IPS DF 4.7 (cell line): ENCODE measurements around the gene CYS1.
"Not testable (repeated sequence)": the region's sequence is repeated elsewhere in the genome, so short reads cannot be mapped to it uniquely, and the experiment has no call there.

Source experiments
- DNase-seq: peaks from one replicate; pipeline ENCODE4 v3.0.0-alpha.2; 2013; ENCODE audit warnings: low spot score; ENCODE audit errors: extremely low read depth

The CYS1 gene

DNA sequence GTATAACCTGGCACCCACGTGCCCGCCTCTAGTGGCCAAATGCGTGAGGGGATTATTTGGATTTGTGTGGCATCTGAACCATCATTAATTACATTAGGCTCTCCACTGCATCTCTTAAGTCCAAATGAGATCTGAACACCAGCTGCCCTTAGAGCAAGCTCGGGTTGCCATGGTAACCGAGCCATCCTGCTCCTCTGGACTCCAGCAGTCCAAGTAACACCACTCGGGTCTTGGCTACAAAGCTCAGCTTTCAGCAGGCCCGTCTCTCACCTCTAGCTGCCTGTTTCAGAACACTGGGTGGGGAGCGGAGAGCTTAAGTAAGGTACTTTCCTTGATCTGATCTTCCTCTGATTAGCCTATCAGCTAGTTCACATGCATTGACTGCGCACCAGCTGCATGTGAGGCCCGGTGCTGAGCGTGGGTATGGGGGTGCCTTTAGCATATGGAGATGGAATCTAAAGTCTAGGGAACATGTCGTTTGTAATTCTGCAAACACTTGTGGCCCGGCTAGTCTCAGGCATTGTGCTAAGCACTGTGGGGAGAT lies 14.1 kb upstream of the CYS1 start:
- DNase-seq: no peak

DNA sequence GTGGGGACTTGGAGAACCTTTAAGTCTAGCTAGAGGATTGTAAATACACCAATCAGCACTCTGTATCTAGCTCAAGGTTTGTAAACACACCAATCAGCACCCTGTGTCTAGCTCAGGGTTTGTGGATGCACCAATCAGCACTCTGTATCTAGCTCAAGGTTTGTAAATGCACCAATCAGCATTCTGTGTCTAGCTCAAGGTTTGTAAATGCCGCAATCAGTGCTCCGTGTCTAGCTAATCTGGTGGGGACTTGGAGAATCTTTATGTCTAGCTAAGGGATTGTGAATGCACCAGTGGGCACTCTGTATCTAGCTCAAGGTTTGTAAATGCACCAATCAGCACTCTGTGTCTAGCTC lies 11.7 kb upstream of the CYS1 start:
- DNase-seq: not testable (repeated sequence)

DNA sequence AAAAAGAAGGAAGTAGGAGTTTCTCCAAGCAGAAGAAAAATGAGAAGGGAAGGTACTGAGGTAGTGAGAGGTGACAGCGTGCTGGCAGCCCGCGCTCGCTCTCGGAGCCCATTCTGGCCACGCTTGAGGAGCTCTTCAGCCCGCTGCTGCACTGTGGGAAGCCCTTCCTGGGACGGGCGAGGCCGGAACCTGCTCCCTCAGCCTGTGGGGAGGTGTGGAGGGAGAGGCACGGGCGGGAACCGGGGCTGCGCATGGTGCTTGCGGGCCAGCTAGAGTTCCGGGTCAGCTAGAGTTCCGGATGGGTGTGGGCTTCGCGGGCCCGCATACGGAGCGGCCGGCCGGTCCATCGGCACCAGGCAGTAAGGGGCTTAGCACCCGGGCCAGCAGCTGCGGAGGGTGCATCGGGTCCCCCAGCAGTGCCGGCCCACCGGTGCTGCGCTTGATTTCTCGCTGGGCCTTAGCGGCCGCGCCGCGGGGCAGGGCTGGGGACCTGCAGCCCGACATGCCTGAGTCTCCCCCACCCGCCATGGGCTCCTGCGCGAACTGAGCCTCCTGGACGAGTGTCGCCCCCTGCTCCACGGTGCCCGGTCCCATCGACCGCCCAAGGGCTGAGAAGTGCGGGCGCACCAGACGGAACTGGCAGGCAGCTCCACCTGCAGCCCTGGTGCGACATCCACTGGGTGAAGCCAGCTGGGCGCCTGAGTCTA lies 11.1 kb upstream of the CYS1 start:
- no peak for DNase-seq

- no peak for DNase-seq
Measured at GRCh38 chr2:10089565-10090190, 9.5 kb upstream of the CYS1 start.

DNA sequence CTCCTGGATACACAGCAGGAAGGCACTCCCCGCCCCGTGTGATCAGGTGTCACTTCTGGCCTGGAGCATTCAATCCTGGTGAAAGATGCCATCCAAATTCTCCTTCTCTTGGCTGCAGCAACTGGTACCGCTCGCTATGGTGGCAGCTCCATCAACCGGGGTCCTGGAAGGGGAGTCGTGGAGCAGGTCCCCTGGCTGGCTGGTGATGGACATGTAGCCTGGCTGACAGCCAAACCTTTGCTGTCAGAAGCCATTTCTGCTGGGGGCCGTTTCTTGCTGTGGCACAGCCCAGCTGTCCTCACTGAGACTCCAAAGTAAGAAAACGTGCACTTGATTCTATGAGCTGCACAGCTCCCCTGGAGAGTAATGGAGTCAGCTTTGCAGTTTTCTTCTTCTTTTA lies 7.1 kb upstream of the CYS1 start:
- DNase-seq: no peak

DNA sequence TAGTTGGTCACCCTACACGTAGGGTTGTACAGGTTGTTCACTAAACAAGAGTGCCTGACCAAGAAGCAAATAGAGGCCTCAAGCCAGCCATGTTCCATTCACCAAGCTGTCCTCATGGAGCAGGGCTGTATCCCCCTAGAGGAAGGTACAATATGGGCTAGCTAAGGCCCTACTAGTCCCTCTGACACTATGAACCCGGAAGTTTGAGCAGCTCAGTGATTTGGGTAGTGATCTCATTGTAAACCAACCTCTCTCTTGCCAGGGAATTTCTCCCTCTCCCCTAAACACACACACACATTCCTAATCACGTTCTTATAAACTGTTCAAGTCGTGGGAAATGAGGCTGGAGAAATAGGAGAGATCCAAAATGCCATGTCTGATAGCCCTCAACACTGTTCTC lies 6.7 kb upstream of the CYS1 start:
- DNase-seq: no peak

- DNase-seq: no peak
Measured at GRCh38 chr2:10085668-10086059, 5.5 kb upstream of the CYS1 start.

GRCh38 chr2:10085043-10085667 lies 4.9 kb upstream of the CYS1 start:
- no peak for DNase-seq

GRCh38 chr2:10084223-10084865 lies 4.1 kb upstream of the CYS1 start:
- no peak for DNase-seq

GRCh38 chr2:10083692-10084211 lies 3.5 kb upstream of the CYS1 start:
- no peak for DNase-seq

DNA sequence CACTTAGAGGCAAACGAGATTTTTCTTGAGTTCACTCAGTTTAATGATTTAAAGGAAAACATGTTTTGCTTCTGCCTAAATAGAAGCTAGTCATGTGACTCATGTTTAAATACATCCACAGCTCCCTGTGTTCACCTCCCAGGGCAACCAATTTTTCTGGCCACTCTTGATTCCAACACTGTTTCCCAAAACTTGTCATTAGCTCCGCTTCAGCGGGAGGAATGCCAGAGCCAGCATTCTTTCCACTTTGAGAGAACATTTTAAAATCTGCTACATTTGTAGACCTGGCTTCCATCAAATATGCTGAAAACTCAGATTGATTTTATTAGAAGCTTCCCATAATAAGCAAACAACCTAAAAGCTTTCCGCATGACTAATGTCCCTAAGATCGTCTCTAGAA lies 2.8 kb upstream of the CYS1 start:
- DNase-seq: no peak

GRCh38 chr2:10080536-10081304 lies 509 bp upstream of the CYS1 start:
- no peak for DNase-seq

DNA sequence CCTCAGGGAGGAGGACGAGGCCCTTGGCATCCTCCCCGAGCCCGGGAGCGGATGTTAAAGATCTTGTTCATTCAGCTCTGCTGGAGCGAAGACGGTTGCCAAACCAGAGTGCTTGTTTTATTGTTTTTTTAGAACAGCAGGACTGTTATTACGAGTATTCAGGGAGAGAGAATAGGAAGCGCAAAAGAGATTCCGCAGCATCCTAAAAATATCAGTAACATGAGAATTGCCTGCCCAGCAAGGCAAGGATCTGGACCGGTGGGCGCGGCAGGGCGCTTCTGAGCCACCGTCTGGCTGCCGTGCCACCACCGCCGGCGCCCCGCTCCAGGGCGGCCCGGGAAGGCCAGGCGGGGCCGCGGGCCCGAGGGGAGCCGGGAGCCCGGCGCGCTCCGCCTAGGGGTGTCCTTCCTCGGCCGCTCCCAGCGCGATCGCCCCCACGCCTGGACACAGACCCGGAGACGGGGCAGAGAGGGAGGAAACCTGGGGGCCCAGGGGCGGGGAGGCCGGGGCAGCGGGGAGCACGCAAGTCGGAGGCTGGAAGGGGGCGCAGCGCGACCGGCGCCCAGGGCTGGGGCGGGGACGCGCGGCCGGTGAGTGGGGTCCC lies 843 bp downstream of the CYS1 start:
- no peak for DNase-seq

- DNase-seq: no peak
Measured at GRCh38 chr2:10078704-10079265, 1.4 kb downstream of the CYS1 start.

GRCh38 chr2:10078001-10078400 lies 2.2 kb downstream of the CYS1 start:
- DNase-seq: no peak

DNA sequence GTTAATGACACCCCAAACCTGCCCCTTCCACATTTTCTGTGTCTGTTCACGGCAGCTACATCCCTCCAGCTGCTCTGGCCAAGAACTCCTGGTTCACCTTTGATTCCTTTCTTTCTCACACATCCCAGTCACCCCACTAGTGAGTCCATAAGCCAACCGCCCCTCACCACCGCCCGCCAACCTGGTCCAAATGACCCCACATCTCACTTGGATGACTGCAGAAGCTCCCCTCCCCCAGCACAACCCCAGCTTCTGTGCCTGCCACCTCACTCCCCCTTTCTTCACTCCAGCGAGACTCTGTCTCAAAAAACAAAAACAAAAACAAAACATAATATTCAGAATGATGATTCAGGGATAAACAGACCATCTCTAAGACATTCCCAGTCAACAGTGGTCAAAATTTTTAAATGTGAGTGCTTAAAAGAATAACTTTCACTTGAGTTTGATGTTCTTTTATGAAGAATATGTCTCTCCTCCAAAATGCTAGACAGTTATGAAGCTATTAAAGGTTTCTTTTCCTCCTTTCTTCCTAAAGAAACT lies 3.2 kb downstream of the CYS1 start:
- no peak for DNase-seq

- no peak for DNase-seq
Measured at GRCh38 chr2:10076511-10076910, 3.7 kb downstream of the CYS1 start.

DNA sequence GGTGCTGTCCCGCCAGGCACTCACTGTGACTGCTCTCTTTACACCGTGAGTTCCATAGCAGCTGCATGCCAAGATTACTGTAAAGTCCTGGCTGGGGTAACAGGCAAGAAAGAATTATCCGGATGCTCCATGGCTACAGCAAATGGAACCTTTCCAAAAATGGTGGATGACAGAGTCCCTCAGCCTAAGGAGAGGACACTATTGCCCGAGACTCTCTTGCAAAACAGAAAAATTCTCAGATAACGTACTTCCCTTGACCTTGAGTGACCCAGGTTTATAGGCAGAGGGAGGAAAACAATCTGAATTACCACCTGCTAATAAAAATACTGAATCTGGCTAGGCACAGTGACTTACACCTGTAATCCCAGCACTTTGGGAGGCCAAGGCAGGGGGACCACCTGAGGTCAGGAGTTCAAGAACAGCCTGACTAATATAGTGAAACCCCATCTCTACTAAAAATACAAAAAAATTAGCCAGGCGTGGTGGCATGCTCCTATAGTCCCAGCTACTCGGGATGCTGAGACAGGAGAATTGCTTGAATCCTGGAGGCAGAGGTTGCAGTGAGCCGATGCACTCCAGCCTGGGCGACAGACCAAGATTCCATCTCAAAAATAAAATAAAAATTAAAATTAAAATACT lies 4.5 kb downstream of the CYS1 start:
- DNase-seq: no peak

DNA sequence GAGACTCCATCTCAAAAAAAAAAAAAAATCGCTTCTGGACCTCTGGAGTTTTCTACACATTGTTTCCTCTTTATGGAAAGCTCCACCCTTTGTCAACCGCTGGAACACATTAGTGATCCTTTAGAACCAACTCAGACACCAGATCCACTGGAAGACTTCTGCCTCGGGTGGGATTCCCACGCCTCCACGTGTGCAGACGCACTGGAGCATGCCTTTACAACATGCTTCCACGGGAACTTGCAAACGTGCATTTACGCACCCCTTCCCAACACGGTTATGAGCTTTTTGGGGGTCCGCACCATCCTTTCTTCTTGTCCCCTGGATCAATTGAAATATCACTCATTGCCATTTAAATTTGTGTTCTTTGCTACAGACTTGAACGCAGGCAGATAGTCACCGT lies 5.1 kb downstream of the CYS1 start:
- DNase-seq: no peak

DNA sequence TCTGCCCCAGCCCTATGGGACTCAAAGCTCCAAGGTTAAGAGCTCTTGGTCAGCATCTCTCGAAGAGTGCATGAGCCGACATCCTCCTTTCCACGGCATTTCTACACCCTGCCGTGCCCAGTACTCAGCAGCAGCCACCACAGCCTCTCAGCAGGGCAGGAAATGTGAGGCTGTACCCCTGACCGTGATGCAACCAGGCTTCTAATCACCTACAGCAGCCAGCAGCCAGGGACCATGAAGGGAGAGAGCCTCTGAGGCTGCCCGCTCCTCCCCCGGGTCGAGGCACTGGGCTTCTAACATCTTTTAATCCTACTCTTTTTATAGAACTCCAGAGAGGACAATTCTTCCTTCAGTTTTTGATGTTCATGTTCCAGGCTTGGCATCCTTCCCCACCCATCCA lies 6.5 kb downstream of the CYS1 start:
- no peak for DNase-seq
